GM18873 (cell line): ENCODE measurements around the gene PRL.

Experiments
- ATAC-seq: cut with Tn5 transposase; IDR thresholded peaks from one replicate; pipeline ENCODE4 v1.9.1; 2021; ENCODE audit warnings: mild to moderate bottlenecking, moderate library complexity, moderate number of reproducible peaks; ENCODE audit not compliant: unreplicated experiment, low FRiP score

Gene PRL

GRCh38 chr6:22296936-22297335, at the start of gene PRL:
TSS of gene PRL (minus strand) at chr6:22297036. CDS start at chr6:22296982, 54 bp downstream.
- ATAC-seq = no peak

GRCh38 chr6:22343864-22344263, 47.0 kb upstream of the PRL start:
- no peak for ATAC-seq

- no peak for ATAC-seq
Measured at GRCh38 chr6:22334778-22335177, 37.9 kb upstream of the PRL start.

- no peak for ATAC-seq
Measured at GRCh38 chr6:22333802-22334201, 37.0 kb upstream of the PRL start.

GRCh38 chr6:22332711-22333110, 35.9 kb upstream of the PRL start:
- no peak for ATAC-seq

- no peak for ATAC-seq
Measured at GRCh38 chr6:22332216-22332615, 35.4 kb upstream of the PRL start.

GRCh38 chr6:22330941-22331340, 34.1 kb upstream of the PRL start:
- no peak for ATAC-seq

- ATAC-seq = no peak
Measured at GRCh38 chr6:22328474-22328873, 31.6 kb upstream of the PRL start.

- no peak for ATAC-seq
Measured at GRCh38 chr6:22327881-22328280, 31.0 kb upstream of the PRL start.

GRCh38 chr6:22326500-22326899, 29.7 kb upstream of the PRL start:
- ATAC-seq = no peak

GRCh38 chr6:22325481-22325880, 28.6 kb upstream of the PRL start:
- no peak for ATAC-seq

- no peak for ATAC-seq
Measured at GRCh38 chr6:22323848-22324247, 27.0 kb upstream of the PRL start.

- ATAC-seq = no peak
Measured at GRCh38 chr6:22322103-22323030, 25.5 kb upstream of the PRL start.

GRCh38 chr6:22320750-22321149, 23.9 kb upstream of the PRL start:
- no peak for ATAC-seq

- ATAC-seq = no peak
Measured at GRCh38 chr6:22318404-22318803, 21.6 kb upstream of the PRL start.

- ATAC-seq = no peak
Measured at GRCh38 chr6:22313796-22314195, 17.0 kb upstream of the PRL start.

- ATAC-seq = no peak
Measured at GRCh38 chr6:22308939-22309338, 12.1 kb upstream of the PRL start.

GRCh38 chr6:22306741-22307466, 10.1 kb upstream of the PRL start:
- ATAC-seq = no peak

GRCh38 chr6:22302838-22303237, 6.0 kb upstream of the PRL start:
- ATAC-seq = no peak

- no peak for ATAC-seq
Measured at GRCh38 chr6:22300273-22300998, 3.6 kb upstream of the PRL start.

GRCh38 chr6:22298475-22298890, 1.6 kb upstream of the PRL start:
- ATAC-seq = no peak
